GM18870 (cell line): ENCODE measurements around the gene SLC9A3.

Experiments used
- ATAC-seq: cut with Tn5 transposase; IDR thresholded peaks from one replicate; pipeline ENCODE4 v1.9.1; 2021; ENCODE audit warnings: moderate library complexity; ENCODE audit not compliant: unreplicated experiment

Gene SLC9A3

DNA sequence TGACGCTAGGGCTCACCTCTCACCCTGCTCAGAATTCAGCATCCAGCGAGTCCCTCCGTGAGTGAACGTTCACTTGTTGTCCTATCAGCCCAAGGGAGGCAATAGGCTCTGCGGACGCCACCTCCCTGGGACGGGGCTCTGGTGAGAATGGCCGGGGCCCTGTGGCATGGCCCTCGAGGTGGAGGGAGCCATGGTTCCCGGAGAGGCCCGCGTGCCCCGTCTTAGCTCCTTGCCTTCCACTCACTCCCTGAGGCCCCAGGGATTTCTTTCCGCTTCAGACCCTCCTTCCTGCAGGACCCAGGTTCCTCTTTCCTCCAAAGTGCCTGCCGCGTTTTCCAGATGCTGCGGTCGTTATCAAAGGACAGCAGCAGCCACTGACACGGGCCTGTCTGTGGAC, 59.8 kb downstream of the SLC9A3 start:
- no peak for ATAC-seq

DNA sequence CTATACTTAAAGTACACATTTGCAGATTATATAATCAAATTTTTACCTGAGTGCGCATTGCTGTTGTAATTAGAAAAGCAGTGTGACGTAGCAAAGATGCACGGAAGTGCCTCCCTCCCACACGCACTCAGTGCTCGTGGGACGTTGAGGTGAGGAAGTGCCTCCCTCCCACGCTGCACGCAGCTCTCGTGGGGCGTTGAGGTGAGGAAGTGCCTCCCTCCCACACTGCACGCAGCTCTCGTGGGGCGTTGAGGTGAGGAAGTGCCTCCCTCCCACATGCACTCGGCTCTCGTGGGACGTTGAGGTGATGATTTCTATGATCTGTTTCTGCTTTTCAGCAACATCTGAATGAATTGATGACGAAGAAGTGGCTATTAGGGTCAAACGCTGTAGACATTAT, 60.3 kb downstream of the SLC9A3 start:
- ATAC-seq, result no peak

DNA sequence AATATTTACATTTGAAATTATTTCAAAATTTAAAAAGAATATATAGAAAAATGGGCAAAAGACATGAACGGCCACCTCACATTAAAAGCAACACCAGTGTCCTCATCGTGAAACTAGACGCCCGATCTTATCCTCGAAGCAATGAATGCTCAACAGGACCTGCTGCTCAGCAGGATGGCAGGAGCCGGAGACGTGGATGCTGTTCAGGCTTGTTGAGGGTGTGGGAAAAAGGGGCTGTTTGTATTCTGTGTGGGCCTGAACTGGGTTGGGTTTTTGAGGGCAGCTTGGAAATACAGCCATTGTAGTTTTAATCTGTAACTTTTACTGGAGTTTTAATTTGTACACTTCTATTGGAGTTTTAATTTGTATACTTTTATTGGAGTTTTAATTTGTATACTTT, 60.9 kb downstream of the SLC9A3 start:
- ATAC-seq, result no peak

DNA sequence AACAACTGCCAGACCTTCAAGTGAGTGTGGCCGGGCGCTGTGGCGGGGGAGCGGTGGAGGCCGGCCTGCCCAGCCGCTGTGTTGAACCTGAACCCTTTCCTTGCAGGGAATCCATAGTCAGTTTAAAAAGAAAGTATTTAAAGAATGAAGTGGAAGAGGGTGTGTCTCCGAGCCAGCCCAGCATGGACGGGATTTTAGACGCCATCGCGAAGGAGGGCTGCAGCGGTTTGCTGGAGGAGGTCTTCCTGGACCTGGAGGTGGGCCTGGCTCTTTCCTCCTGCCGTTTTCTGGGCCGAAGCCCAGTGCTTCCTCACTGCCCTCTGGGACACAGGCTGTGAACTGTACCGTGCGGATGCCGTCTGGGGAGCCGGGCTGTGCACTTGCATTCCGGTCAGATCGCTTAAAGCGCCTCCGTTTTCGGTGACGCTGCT, 62.2 kb downstream of the SLC9A3 start:
- no peak for ATAC-seq

DNA sequence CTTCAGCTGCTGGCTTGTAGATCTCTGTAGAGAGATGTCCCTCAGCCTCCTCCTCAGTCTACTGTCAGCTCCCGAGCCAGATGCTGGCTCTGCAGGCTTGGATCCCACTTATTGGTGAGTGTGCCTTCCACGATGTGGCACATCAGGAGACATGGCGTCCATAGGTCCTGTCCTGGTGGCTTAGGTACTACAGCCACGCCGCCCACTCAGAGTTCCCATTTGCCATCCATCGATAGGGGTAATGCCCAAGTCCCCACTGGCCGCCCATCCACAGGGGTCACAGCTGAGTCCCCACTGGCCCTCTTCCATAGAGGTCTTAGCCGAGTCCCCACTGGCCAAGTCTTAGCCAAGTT, 64.0 kb downstream of the SLC9A3 start:
- ATAC-seq, result no peak

DNA sequence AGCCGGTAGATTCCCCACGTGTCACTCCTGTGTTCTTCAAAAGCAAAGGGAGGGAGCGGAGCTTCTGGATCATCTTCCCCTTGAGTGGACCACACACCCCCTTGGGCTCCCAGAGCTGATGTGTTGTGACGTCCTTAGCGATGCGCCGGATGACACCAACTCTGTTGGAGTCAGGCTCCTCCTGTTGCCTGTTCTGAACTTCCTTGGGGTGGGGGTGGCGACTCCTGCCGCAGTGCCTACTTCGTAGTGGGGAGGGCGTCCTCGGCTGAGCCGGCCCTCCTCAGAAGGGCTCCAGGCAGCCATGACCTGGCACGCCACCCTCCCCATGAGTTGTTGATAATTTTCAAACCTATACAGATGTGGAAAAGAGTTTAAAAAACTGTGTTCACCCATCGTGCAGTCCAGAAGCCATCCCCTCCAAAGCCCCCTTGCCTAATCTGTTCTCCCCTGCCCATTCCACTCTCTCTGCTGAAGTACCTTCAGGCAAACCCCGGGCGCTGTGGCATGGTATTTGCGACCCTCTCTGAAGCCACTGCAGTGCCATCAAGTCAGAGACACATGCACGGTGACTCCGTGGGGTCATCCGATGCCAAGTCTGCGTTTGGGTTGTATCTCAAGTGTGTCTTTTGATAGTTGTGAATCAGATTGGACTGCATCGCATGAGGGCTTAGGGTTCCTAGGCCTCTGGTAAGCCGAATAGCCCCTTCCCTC, 64.5 kb downstream of the SLC9A3 start:
- ATAC-seq, result no peak

DNA sequence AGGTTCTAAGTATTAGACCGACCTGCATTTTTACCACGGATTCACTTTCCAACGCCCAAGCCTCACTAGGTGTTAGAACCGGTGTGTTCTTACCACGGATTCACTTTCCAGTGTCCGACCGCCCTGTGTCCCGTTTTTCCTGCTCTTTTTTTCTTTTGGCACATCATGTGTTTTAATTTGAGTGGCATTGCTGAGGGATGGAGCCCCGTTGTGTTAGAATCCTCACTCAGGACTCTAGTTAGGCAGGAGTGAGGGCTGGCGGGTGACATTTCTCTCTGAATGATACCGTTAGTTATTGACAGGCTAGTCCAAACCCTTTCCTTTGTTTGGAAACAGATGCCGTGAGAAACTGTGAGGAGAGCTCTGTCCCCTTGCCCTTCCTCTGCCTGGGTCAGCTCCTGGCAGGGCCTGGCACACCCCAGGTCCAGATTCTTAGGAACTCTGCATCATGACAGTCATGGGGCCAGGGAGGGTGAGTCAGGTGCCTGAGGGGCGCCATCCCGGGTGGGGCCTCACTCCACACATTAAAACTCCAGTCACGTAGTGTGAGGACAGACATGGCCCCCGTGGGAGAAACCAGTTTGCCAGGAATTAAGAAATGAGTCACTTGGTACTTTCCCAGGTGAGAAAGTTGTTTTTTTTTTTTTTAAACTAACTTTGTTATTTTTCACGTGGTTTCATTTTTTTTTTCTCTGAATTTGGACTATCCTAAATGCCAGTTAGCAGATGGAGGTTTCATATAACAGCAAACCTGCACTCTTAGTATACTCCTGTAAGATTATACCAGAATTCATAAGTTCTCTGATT, 65.5 kb downstream of the SLC9A3 start:
- peak; percentile 66 for ATAC-seq

DNA sequence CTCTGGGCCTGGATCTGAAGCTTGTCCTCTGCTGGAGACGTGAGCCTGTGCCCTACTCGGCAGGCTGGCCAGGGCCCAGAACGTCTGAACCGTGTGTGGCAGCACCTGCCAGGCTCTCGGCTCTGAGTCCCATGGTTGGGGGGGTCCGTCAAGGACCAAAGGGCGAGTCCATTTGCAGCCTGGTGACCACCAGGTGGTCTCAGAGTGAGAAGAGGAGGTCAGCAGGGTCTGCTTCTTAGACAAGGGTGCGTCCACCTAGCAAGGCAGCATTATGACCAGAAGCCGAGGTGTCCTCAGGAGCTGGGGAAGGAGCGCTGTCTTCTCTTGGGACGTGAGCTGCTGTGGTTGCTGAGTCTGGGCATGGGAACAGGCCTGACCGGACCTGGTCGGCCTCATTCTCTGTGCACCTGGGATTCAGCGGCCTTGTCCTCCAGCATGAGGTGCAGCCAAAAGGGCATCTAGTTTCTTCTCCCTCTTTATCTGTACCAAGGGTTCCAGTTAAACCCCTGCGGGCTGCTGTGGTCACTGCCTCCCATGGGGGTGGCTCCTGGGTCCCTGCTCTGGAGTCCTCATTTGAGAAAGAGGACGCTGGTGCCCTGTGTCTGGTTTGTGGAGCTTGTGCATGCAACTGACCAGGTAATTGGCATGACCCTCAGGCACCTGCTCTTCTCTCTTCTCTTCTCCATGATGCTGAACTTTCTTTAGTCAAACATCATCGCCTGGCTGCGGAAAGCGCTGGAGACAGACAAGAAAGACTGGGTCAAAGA, 66.9 kb downstream of the SLC9A3 start:
- ATAC-seq, result no peak

DNA sequence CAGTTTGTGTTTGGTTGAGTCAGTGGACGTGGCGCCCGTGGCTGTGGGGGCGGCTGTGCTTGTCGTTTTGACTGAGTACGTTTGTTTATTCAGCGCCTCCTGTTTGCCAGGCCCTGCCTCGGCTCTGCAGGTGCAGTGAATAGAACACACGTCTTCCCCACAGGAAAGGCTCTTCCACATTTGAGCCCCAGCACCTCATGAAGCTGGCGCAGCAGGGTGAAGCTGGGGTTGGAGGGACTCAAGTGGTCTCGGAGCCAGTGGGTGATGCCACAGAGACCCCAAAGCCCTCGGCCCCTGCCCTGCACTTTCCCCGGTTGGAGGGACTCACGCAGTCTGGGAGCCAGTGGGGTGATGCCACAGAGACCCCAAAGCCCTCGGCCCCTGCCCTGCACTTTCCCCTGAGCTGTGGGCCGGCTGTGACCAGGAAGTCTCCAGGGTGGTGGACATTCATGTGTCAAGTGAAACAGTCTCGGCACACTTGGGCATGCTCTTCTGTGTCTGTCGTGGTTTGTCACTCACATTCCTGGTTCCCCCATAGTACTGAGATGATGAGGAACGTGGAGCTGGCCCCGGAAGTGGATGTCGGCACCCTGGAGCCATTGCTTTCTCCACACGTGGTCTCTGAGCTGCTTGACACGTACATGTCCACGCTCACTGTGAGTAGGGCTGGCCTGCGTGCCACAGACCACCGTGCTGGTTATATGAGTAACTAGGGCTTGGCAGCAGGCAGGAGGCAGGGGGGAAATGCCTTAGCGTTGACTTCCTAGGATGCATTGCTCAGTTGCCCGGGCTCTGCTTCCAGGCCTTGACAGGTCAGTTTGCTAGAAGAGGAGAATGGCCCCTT, 67.7 kb downstream of the SLC9A3 start:
- ATAC-seq, result no peak

DNA sequence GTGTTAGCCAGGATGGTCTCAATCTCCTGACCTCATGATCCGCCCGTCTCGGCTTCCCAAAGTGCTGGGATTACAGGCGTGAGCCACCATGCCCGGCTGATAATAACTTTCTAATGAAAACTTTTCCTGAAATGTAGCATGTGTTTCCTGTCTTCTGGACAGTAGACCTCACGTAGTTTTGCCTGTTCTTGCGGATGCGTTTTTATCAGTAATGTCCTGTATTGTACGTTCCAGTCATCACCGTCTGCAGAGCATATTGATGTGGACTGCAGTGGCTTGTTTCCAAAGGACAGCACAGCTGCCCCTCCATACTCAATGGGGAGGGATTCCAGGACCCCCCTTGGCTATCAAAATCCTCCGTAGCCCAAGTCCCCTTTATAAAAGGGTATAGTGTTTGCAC, 68.4 kb downstream of the SLC9A3 start:
- ATAC-seq, result no peak

DNA sequence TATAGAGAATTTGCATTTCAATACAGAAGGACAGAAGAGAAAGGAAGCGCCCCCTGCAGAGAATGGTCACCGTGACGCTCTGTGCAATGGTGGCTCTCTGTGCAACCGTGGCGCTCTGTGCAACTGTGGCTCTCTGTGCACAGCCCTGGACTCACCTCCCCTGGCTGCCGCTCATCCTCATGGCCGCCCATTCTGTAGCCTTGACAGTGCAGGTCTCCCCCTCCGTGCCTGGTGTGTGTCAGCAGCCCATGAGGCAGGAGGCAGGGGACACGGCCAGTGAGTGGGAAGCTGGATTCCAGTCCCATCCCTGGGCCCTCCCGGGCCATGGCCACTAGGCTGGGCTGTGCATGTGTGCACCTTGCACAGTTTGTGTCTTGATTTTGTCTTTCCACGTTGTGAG, 69.3 kb downstream of the SLC9A3 start:
- ATAC-seq, result no peak

DNA sequence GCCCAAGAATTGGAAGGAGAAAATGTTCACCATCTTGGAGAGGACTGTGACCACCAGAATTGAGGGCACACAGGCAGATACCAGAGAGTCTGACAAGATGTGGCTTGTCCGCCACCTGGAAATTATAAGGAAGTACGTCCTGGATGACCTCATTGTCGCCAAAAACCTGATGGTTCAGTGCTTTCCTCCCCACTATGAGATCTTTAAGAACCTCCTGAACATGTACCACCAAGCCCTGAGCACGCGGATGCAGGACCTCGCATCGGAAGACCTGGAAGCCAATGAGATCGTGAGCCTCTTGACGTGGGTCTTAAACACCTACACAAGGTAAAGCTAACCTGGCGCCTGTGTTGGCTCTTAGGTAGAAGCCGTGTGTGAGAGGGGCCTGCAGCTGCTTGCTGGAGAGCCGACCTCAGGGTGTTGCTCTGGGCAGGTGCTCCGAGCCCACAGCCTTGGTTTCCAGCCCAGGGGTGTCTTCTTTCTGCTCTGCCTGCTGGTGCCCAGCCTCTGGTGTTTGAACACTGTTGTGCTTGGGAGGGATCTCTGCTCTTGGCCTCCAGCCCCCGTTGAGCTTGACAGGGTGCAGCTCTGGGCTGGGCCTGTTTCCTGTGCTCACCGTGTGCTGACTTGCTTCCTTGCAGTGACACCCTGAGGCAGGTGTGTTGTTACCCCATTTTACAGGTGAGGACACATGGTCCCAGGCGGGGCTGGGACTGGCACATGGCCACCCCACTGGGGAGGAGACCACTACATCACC, 70.3 kb downstream of the SLC9A3 start:
- ATAC-seq, result no peak

DNA sequence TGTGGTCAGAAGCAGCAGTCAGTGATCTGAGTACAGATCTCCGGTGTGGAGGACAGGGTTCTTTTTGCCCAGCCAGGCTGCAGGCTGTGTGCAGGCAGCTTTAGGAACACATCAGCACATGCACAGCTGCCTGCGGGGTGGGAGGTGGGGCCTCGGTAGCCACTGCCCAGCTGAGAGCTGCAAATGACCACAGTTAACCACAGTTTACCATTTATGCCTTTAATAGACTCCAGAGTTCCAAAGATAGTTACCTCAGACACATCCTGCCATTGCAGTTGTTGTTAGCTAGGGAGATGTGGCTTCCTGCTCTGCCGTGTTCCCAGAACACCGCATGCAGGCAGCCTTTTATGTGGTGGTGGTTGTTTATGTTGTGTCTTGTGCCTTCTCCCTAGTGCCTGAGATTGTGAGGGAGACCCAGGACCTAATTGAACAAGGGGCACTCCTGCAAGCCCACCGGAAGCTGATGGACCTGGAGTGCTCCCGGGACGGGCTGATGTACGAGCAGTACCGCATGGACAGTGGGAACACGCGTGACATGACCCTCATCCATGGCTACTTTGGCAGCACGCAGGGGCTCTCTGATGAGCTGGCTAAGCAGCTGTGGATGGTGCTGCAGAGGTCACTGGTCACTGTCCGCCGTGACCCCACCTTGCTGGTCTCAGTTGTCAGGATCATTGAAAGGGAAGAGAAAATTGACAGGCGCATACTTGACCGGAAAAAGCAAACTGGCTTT, 71.1 kb downstream of the SLC9A3 start:
- no peak for ATAC-seq

DNA sequence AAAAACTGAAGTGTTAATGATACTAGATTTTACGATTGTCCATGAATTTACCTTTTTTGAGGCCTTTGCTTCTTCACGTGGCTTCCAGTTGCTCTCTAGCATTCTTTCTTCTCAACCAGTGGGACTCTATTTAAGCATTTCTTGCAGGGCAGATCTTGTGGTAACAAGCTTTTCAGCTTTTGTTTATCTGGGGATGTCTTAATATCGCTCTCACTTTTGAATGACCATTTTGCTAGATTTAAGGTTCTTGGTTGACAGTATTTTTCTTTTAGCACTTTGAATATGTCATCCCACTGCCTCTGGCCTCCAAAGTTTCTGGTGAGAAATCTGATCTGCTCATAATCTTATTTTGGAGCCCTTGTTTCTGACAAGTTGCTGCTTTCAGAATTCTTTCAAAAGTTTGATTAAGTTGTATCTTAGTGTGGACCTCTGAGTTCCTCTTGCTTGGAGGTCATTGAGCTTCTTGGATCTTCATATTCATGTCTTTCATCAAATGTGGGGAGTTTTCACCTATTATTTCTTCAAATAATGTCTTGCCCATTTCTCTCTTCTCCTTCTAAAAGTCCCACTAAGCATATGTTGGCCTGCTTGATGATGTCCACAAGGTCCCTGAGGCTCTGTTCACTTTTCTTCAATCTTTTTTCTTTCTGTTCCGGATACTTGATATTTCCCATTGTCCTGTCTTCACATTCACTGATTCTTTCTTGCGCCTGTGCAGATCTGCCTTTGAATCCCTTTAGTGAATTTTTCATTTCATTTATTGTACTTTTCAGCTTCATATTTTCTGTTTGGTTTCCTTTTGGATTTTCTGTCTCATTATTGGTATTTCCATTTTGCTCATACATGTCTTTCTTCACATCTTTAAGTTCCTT, 72.4 kb downstream of the SLC9A3 start:
- no peak for ATAC-seq

DNA sequence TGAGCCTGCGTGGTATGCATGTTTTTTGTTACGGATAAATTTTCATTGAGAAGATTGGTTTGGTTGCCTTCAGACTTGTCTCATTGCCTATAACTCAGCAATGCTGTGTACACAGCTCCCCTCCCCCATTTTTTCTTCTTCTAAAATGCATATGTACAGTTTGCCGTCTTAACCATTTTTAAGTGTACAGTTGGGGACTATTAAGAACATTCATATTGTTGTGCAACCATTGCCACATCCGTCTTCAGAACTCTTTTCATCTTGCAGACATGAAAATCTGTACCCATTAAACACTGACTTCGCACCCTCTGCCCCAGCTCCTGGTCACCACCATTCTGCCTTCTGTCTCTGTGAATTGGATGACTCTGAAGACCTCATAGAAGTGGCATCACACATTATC, 75.1 kb downstream of the SLC9A3 start:
- no peak for ATAC-seq

DNA sequence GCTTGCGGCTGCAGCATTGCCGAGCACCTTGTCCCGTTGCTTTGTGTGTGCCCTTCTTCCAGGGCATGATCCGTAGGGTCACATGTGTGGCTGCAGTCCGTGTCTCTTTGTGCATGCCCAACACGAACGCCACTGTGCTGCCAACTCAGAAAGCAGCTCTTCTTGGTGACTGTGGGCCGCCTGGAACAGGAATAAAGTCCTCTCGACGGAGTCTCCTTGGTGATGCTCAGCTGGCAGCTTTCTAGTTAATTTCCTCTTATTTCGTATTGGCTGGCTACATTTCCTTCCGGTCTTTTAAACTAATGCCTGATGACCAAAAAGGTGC, 75.5 kb downstream of the SLC9A3 start:
- no peak for ATAC-seq

DNA sequence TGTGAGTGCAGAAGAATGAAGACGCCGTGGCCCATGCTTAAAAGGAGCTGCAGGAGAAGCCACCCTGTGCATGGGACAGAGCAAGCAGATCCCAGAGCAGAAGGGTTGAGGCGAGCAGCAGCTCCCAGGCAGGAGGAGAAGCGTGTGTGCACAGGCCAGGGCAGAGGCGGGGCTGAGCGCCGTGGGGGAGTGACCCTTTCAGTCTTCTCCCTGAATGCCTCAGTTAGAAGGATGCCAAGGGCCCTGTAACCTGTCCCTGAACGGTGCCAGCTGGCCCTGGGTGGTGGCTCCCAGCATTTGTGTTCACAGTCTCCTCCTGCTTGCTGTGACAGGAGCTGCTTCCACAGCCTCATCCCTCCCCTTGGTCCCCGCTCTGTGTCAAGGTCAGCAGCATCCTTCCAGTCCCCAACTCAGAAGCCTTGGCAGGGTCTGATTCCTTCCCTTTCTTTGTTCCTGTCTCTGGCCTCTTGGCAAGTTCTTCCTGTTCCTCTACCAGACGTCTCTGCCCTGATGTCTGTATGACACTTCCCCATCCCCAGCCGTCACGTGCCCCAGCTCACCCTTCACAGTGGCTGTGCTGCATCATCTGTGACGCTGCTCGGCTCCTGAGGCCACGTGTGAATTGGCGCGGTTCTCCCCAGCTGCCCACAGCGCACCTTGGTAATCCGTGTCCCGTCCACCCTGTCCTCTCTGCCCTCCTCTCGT, 76.0 kb downstream of the SLC9A3 start:
- no peak for ATAC-seq

DNA sequence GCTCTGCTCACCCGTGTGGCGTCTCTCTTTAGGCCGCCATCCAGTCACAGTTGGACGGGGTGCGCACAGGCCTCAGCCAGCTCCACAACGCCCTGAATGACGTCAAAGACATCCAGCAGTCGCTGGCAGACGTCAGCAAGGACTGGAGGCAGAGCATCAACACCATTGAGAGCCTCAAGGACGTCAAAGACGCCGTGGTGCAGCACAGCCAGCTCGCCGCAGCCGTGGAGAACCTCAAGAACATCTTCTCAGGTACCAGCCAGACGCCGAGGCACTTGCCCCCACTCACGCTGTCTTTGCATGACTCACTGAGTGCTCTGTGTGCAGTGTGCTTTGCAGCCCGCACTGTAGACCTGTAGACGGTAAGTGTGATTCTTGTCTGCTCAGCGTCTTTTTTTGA, 76.7 kb downstream of the SLC9A3 start:
- ATAC-seq, result no peak
